Measurements from ENCODE around the gene ZBTB20. TPM values are rescaled to one million over a fixed set of nuclear protein-coding genes. Genes with fewer than 3 reads are reported as not detected.

ZBTB20 gene
- total RNA-seq, 1 donor from 2014 or later: 19.1 TPM

DNA sequence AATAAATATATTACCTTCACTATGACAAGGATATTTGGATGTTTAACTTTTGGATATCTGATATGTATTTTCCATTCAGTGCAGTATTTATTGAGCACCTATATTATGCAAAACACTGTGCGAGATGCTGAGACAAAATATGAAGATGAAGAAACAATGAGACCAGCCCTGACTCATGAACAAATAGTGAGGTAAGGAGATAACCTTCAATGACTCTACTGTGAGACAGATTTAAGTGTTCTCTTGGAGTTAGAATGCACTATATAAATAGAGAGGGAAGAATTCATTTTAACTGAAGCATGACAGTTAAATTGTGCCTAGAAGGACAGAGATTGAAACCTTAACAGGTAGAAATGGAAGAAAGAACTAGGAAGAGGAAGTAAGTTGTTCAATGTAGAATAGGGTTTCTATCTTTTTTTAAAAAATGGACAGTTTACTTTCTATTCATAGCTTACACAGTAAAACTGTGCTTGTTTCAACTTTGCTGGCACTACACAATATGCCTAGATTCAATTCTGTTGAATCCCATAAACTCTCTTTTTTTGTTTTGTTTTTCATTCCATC is 124.2 kb downstream of the ZBTB20 start:
- Mint-ChIP-seq H3K27me3 (ENCODE audit: unreplicated experiment) (no peaks in the 10 kb centered on the region), H3K4me3 (ENCODE audit: unreplicated experiment) (no peak overlapping the region), H3K4me1 (ENCODE audit: unreplicated experiment) (no peaks in the 10 kb centered on the region), H3K27ac (ENCODE audit: unreplicated experiment) (no peak overlapping the region), H3K36me3 (ENCODE audit: unreplicated experiment) (no peaks in the 10 kb centered on the region), H3K9me3 (ENCODE audit: unreplicated experiment) (no peaks in the 10 kb centered on the region)
- DNase-seq (ENCODE audit: extremely low spot score, unreplicated experiment): no peak
- TF ChIP-seq, protein P1, sequence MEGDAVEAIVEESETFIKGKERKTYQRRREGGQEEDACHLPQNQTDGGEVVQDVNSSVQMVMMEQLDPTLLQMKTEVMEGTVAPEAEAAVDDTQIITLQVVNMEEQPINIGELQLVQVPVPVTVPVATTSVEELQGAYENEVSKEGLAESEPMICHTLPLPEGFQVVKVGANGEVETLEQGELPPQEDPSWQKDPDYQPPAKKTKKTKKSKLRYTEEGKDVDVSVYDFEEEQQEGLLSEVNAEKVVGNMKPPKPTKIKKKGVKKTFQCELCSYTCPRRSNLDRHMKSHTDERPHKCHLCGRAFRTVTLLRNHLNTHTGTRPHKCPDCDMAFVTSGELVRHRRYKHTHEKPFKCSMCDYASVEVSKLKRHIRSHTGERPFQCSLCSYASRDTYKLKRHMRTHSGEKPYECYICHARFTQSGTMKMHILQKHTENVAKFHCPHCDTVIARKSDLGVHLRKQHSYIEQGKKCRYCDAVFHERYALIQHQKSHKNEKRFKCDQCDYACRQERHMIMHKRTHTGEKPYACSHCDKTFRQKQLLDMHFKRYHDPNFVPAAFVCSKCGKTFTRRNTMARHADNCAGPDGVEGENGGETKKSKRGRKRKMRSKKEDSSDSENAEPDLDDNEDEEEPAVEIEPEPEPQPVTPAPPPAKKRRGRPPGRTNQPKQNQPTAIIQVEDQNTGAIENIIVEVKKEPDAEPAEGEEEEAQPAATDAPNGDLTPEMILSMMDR (IDR thresholded peaks at IDR 0.05): no peak

DNA sequence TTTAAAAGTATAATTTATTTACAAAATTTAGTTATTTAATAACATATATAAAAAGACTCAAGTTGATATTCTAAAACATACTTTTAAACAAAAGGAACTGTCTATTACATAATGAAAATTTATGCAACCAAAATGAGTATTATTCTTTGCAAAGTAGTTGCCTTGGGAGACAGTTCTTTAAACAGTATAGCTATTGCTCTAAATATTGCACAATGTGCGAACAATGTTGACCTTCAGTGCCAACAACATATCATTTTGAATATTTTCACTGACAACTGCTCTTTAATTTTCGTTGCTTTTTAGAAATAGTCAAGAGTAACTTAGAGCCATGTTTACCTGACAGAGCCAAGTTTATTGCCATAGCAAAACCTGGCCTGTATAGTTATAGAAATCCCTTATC is 124.9 kb downstream of the ZBTB20 start:
- H3K9me3 Mint-ChIP-seq (ENCODE audit: unreplicated experiment): peaks cover under 1% of the 10 kb centered on the region
- TF ChIP-seq, protein P1 (IDR thresholded peaks at IDR 0.05): no peak
- no peaks in the 10 kb centered on the region for H3K36me3 Mint-ChIP-seq (ENCODE audit: unreplicated experiment)
- H3K27me3 Mint-ChIP-seq (ENCODE audit: unreplicated experiment): no peaks in the 10 kb centered on the region
- no peak overlapping the region for H3K27ac Mint-ChIP-seq (ENCODE audit: unreplicated experiment)
- DNase-seq (ENCODE audit: extremely low spot score, unreplicated experiment): no peak
- no peak overlapping the region for H3K4me3 Mint-ChIP-seq (ENCODE audit: unreplicated experiment)
- no peaks in the 10 kb centered on the region for H3K4me1 Mint-ChIP-seq (ENCODE audit: unreplicated experiment)

DNA sequence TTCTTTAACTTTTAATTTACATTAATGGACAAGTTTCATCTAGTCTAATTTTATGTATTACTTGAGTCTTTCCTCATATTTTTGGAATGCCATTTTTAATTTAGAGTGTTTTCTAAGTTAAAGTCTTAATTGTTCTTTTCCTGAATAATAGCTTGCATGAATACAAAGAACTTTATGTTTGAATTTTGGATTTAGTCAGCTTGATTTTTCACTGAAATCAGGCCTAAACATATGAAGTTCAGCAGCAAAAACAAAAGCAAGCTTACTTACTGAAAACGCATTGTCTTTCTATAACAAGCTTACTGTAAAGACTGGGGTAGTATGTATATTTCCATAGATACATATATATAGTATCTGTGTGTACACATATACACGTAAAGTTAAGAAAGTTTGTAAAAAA is 126.0 kb downstream of the ZBTB20 start:
- no peak overlapping the region for H3K27ac Mint-ChIP-seq (ENCODE audit: unreplicated experiment)
- peaks cover 9% of the 10 kb centered on the region for H3K9me3 Mint-ChIP-seq (ENCODE audit: unreplicated experiment)
- TF ChIP-seq, protein P1 (IDR thresholded peaks at IDR 0.05): no peak
- peaks cover 5% of the 10 kb centered on the region for H3K36me3 Mint-ChIP-seq (ENCODE audit: unreplicated experiment)
- no peaks in the 10 kb centered on the region for H3K27me3 Mint-ChIP-seq (ENCODE audit: unreplicated experiment)
- DNase-seq (ENCODE audit: extremely low spot score, unreplicated experiment): no peak
- no peak overlapping the region for H3K4me3 Mint-ChIP-seq (ENCODE audit: unreplicated experiment)
- H3K4me1 Mint-ChIP-seq (ENCODE audit: unreplicated experiment): no peaks in the 10 kb centered on the region

DNA sequence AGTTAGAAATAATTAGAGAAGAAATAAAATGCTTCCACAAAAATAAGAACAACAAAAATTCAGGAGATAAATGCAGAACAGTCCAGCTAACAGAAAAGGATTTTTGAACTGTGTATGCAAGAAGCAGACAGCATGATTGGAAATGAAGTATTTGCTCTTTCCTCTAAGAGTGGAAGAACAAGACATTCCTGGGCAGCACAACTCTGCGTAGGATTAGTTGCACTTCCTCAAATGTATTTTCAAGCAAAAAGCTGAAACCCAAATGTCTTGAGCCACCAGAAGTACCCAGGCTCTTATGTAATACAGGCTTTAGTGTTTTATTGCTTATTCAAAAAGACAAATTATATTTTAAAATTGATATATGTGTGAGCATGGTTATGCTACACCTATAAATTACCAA is 127.2 kb downstream of the ZBTB20 start:
- no peaks in the 10 kb centered on the region for H3K27me3 Mint-ChIP-seq (ENCODE audit: unreplicated experiment)
- no peak overlapping the region for H3K4me3 Mint-ChIP-seq (ENCODE audit: unreplicated experiment)

DNA sequence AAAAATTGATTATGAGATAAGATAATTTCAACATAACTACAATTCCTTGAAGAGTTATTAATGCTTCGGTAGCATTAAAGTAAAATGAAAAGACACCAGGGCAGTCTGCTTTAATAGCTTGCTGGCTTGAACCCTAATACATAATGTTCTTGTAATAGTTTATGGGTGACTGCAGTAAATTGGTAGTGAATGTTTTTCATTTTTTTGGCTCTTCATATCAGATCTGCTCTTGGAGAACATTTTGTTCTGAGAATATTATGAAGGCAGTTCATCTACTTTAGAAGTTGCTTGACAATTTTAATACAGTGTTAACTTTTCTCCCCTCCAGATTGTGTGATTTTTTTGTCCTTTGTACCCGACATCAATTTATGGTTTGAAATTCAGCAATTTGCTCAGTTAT is 128.4 kb downstream of the ZBTB20 start:
- no peak overlapping the region for H3K4me3 Mint-ChIP-seq (ENCODE audit: unreplicated experiment)
- no peaks in the 10 kb centered on the region for H3K4me1 Mint-ChIP-seq (ENCODE audit: unreplicated experiment)
- no peak for DNase-seq (ENCODE audit: extremely low spot score, unreplicated experiment)
- peaks cover 3% of the 10 kb centered on the region for H3K27me3 Mint-ChIP-seq (ENCODE audit: unreplicated experiment)
- peaks cover 9% of the 10 kb centered on the region for H3K9me3 Mint-ChIP-seq (ENCODE audit: unreplicated experiment)
- no peak overlapping the region for H3K27ac Mint-ChIP-seq (ENCODE audit: unreplicated experiment)
- TF ChIP-seq, protein P1 (IDR thresholded peaks at IDR 0.05): no peak
- peaks cover 6% of the 10 kb centered on the region for H3K36me3 Mint-ChIP-seq (ENCODE audit: unreplicated experiment)

More for the DNA sequence above, 127.2 kb downstream of the ZBTB20 start:
- Mint-ChIP-seq H3K9me3 (ENCODE audit: unreplicated experiment) (peaks cover 9% of the 10 kb centered on the region), H3K27ac (ENCODE audit: unreplicated experiment) (no peak overlapping the region), H3K36me3 (ENCODE audit: unreplicated experiment) (peaks cover 6% of the 10 kb centered on the region), H3K4me1 (ENCODE audit: unreplicated experiment) (no peaks in the 10 kb centered on the region)
- no peak for DNase-seq (ENCODE audit: extremely low spot score, unreplicated experiment)
- TF ChIP-seq, protein P1 (IDR thresholded peaks at IDR 0.05): no peak
